GM12892 (cell line): Measurements from ENCODE around the gene UQCR11.

Experiments used
- POLR2A ChIP-seq: IDR thresholded peaks from 2 replicates; pipeline ENCODE4 v1.6.1; 2011; ENCODE audit warnings: low read depth, low read length, control low read depth
- POLR2AphosphoS5 ChIP-seq: IDR thresholded peaks from 2 replicates; pipeline ENCODE4 v1.6.1; 2011; ENCODE audit warnings: low read depth, low read length, control low read depth

DNA sequence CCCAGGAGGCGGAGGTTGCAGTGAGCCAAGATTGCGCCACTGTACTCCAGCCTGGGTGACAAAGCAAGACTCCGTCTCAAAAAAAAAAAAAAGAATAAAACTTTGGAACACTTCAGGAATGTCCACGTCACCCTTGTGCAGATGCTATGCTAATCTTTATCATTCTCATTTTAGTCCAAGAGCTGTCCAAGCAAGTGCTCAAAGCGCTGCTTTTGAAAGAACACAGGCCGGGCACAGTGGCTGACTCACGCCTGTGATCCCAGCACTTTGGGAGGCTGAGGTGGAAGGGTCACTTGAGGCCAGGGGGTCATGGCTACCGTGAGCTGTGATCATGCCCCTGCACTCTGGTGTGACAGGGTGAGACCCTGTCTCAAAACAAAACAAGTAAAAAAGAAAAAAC is 11.1 kb upstream of the UQCR11 start:
- TF ChIP-seq POLR2A (no peak), POLR2AphosphoS5 (no peak)
